ENCODE measurements around the gene TIAM2. TPM values are rescaled to one million over a fixed set of nuclear protein-coding genes. Genes with fewer than 3 reads are reported as not detected.
A peak's percentile ranks its signal among the peaks of the same experiment; 100 is the strongest.

TIAM2 gene
- total RNA-seq, 1 donor, result 8.9 TPM

GRCh38 chr6:155040901-155041650 lies 46.0 kb downstream of the TIAM2 start:
- DNase-seq (ENCODE audit: low read depth), result no peak
- no peak for TF ChIP-seq CTCF (IDR thresholded peaks at IDR 0.05; ENCODE audit: insufficient read depth, low read length)
- no peak overlapping the region for H3K4me3 ChIP-seq (ENCODE audit: low read depth, low read length)

GRCh38 chr6:155041741-155042279 lies 46.7 kb downstream of the TIAM2 start:
- H3K4me3 ChIP-seq (ENCODE audit: low read depth, low read length), result no peak overlapping the region
- TF ChIP-seq CTCF (IDR thresholded peaks at IDR 0.05; ENCODE audit: insufficient read depth, low read length), result no peak
- DNase-seq (ENCODE audit: low read depth), result peak; percentile 12

- TF ChIP-seq CTCF (IDR thresholded peaks at IDR 0.05; ENCODE audit: insufficient read depth, low read length), result no peak
- DNase-seq (ENCODE audit: low read depth), result no peak
- no peak overlapping the region for H3K4me3 ChIP-seq (ENCODE audit: low read depth, low read length)
Observed at GRCh38 chr6:155042983-155043382, 47.9 kb downstream of the TIAM2 start.

- TF ChIP-seq CTCF (IDR thresholded peaks at IDR 0.05; ENCODE audit: insufficient read depth, low read length), result no peak
- H3K4me3 ChIP-seq (ENCODE audit: low read depth, low read length), result no peak overlapping the region
- DNase-seq (ENCODE audit: low read depth), result no peak
Observed at GRCh38 chr6:155045561-155046404, 50.7 kb downstream of the TIAM2 start.

- no peak for TF ChIP-seq CTCF (IDR thresholded peaks at IDR 0.05; ENCODE audit: insufficient read depth, low read length)
- H3K4me3 ChIP-seq (ENCODE audit: low read depth, low read length), result no peak overlapping the region
- DNase-seq (ENCODE audit: low read depth), result no peak
Observed at GRCh38 chr6:155047523-155047922, 52.4 kb downstream of the TIAM2 start.

GRCh38 chr6:155050311-155050710 lies 55.2 kb downstream of the TIAM2 start:
- no peak for DNase-seq (ENCODE audit: low read depth)
- no peak overlapping the region for H3K4me3 ChIP-seq (ENCODE audit: low read depth, low read length)
- no peak for TF ChIP-seq CTCF (IDR thresholded peaks at IDR 0.05; ENCODE audit: insufficient read depth, low read length)
